ENCODE results near the gene MADCAM1. TPM values are rescaled to one million over a fixed set of nuclear protein-coding genes. Genes with fewer than 3 reads are reported as not detected.

The MADCAM1 gene
- total RNA-seq, 1 experiment from 2014 or later: not detected

DNA sequence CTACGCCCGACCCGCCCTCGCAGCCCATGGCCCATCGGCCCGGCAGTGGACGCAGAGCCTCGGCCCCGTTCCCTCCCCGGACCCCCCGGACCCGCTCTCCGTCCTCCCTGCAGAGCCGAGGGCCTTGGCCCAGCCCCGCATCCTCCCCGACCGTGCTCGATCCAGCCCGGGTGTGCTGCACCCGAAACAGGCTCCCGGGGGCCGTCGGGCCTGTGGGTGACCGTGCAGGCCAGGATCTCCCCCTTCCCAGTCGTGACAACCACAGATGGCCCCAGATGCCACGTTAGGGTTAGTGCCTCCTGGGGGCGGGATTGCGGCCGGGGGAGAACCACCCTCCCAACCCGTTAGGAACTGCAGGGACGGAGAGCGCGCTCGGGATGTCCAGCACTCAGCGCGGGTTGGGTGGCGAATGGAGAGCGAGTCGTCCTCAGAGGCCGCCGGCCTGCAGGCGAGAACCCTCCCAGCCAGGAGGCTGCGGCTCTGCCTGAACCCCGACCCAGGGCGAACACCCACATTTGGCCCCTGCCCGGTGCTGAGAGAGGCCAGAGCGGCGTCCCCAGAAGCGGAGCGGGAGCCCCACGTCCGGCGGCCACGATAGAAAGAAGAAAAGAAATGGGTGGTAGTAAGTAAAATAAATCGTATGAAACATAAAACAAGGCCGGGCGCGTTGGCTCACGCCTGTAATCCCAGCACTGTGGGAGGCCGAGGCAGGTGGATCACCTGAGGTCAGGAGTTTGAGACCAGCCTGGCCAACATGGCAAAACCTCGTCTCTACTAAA is 6.7 kb upstream of the MADCAM1 start:
- no peaks in the 10 kb centered on the region for H3K36me3 ChIP-seq (replicated peaks; ENCODE audit: control insufficient read depth, insufficient read depth, low read length)
- peak; percentile 86 for DNase-seq
- peak overlapping the region; percentile 87 for H3K4me3 ChIP-seq (ENCODE audit: insufficient read depth, low read depth, low read length)
- H3K27me3 ChIP-seq (ENCODE audit: control insufficient read depth, insufficient read depth, low read length): peaks cover 4% of the 10 kb centered on the region; the same call in 1 of the 2 replicates

DNA sequence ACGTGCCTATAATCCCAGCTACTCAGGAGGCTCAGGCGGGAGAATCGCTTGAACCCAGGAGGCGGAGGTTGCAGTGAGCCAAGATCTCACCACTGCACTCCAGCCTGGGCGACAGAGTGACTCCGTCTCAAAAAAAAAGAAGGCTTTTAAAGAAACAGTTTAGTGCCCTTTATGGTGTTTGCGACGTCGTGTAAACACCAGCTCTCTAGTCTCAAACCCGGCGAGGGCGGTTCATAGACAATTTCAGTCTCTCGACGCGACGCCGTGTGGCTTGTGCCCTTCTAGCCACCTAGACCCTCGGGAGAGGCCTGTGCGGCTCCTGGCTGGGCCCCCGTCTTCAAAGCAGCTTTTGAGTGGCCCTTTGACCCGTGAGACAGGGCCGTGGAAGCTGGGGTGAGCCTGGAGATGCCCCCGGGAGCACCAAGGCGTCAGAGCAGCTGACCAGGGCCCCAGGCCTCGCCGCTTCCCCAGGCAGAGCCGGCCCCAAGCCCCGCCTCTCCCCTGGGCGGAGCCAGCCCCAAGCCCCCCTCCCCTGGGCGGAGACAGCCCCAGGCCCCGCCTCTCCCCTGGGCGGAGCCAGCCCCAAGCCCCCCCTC is 5.0 kb upstream of the MADCAM1 start:
- peak; percentile 94 for DNase-seq
- Histone ChIP-seq H3K27me3 (ENCODE audit: control insufficient read depth, insufficient read depth, low read length) (peaks cover 5% of the 10 kb centered on the region; the same call in 1 of the 2 replicates), H3K4me3 (ENCODE audit: insufficient read depth, low read depth, low read length) (peak overlapping the region; percentile 8; the same call in 1 of the 2 replicates), H3K36me3 (replicated peaks; ENCODE audit: control insufficient read depth, insufficient read depth, low read length) (no peaks in the 10 kb centered on the region)

DNA sequence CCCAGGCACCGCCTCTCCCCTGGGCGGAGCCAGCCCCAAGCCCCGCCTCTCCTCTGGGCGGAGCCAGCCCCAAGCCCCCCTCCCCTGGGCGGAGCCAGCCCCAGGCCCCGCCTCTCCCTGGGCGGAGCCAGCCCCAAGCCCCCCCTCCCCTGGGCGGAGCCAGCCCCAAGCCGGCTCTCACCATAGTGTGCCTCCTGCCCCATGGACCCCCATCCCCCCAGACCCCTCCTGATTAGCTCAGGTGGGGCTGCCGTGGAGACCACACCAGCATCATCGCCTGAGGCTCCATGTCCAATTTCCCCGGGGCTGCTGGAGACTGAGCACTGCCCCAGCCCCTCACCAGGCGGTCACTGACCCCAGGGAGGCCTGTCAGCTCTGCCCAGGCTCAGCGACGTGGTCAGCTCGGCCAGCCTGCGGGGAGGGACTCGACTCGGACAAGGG is 4.2 kb upstream of the MADCAM1 start:
- H3K4me3 ChIP-seq (ENCODE audit: insufficient read depth, low read depth, low read length): no peak overlapping the region
- peaks cover 7% of the 10 kb centered on the region; the same call in 1 of the 2 replicates for H3K27me3 ChIP-seq (ENCODE audit: control insufficient read depth, insufficient read depth, low read length)
- no peaks in the 10 kb centered on the region for H3K36me3 ChIP-seq (replicated peaks; ENCODE audit: control insufficient read depth, insufficient read depth, low read length)
- peak; percentile 93 for DNase-seq

DNA sequence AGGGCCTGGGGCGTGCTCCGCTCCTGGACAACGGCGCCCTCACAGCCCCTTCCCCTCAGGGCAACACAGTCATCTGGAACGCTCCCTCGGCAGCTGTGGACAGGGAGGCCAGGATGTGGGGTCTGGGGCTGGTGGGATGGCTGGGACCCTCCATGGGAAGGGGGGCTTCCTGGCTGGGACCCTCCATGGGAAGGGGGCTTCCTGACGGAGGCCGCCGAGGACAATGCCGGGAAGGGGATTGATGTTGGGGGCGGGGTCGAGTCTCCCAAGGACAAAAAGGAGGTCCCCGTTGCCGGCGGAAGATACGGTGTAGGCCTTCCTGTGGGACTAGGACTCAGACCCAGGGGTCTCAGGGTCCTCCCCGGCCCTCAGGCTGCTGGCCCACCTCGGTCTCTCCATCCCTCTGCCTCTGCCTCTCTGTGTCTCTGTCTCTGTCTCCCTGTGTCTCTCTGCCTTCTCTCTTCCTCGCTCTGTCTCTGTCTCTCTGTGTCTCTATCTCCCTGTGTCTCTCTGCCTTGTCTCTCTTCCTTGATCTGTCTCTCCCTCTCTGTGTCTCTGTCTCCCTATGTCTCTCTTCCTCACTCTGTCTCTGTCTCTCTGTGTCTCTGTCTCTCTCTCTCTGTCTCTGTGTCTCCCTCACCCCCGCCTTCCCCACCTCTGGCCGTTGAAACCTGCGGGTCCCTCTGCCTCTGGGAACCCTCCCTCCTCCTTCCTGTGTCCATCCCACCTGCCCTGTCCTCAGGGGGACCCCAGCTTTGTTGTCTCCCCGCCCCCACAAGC is 2.7 kb upstream of the MADCAM1 start:
- no peak overlapping the region for H3K4me3 ChIP-seq (ENCODE audit: insufficient read depth, low read depth, low read length)
- peaks cover 19% of the 10 kb centered on the region for H3K27me3 ChIP-seq (ENCODE audit: control insufficient read depth, insufficient read depth, low read length)
- DNase-seq: peak; percentile 70
- H3K36me3 ChIP-seq (replicated peaks; ENCODE audit: control insufficient read depth, insufficient read depth, low read length): no peaks in the 10 kb centered on the region

DNA sequence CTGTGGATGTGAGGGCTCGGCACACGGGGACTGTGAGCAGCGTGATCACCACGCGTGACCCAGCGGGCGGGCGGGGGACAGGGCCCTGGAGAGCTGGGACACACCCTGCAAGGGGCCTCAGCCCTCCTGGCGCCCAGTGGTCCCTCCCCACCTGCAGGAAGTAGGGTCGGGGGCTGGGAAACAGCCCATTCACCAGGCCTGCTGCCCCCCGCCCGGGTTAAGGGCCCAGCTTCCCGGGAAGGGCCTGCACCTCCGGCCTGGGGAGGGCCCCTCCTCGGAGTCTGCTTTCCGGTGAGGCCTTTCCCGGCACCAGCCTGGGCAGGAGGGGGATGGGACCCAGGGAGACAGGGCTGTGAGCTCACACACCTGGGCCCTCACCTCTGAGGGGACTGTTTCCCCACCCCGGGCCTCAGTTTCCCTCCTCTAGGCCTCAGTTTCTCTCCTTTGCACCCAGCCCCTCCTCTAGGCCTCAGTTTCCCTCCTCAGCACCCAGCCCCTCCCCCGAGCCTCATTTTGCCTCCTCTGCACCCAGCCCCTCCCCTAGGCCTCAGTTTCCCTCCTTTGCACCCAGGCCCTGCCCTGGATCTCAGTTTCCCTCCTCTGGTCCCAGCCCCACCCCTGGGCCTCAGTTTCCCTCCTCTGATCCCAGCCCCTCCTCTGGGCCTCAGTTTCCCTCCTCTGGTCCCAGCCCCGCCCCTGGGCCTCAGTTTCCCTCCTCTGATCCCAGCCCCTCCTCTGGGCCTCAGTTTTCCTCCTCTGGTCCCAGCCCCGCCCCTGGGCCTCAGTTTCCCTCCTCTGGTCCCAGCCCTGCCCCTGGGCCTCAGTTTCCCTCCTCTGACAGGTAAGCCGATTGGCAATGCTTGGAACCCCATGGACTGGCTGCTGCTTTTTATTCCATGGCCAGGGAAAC is 1.9 kb upstream of the MADCAM1 start:
- Histone ChIP-seq H3K36me3 (replicated peaks; ENCODE audit: control insufficient read depth, insufficient read depth, low read length) (no peaks in the 10 kb centered on the region), H3K4me3 (ENCODE audit: insufficient read depth, low read depth, low read length) (no peak overlapping the region), H3K27me3 (ENCODE audit: control insufficient read depth, insufficient read depth, low read length) (peaks cover 27% of the 10 kb centered on the region)
- peak; percentile 75 for DNase-seq

DNA sequence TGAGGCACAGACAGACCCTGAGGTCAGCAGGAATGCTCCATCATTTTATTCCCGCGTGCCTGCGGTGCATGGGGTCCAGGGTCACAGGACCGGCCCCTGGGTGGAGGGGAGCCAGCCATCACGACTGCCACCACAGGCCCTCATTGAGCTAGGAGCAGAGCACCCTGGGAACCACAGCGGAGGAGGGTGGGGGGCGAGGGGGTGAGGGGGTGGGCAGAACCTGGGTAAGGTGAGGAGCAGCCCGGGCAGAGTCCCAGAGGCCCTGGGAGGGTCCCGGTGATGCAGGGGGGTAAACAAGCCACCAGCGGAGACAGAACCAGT is 1.2 kb upstream of the MADCAM1 start:
- no peak for DNase-seq
- Histone ChIP-seq H3K27me3 (ENCODE audit: control insufficient read depth, insufficient read depth, low read length) (peaks cover 31% of the 10 kb centered on the region), H3K4me3 (ENCODE audit: insufficient read depth, low read depth, low read length) (no peak overlapping the region), H3K36me3 (replicated peaks; ENCODE audit: control insufficient read depth, insufficient read depth, low read length) (no peaks in the 10 kb centered on the region)

DNA sequence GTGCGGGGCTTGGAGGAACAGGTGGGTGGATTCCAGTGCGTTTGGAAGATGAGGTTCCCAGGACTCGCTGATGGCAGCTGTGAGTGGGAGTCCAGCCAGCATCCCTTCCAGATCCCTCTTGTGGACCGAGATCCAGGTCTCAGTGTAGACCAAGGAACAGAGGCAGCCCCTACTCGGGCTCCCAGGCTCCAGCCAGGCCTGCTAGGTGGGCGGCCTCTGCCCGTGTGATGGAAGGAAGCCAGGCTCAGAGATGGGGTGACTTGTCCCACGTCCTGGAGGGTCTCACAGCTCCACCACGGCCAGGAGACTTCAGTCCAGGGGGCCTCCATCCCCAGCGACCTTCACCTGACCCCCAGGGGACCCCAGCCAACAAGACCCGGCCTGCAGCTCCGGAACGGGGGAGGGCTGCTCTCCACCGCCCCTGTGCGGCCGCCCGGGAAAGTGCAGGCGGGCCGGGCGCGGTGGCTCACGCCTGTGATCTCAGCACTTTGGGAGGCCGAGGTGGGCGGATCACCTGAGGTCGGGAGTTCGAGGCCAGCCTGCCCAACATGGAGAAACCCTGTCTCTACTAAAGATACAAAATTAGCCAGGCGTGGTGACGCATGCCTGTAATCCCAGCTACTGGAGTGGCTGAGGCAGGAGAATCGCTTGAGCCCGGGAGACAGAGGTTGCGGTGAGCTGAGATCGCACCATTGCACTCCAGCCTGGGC is 729 bp upstream of the MADCAM1 start:
- peak overlapping the region; percentile 44 for H3K4me3 ChIP-seq (ENCODE audit: insufficient read depth, low read depth, low read length)
- DNase-seq: peak; percentile 95
- peaks cover 32% of the 10 kb centered on the region for H3K27me3 ChIP-seq (ENCODE audit: control insufficient read depth, insufficient read depth, low read length)
- H3K36me3 ChIP-seq (replicated peaks; ENCODE audit: control insufficient read depth, insufficient read depth, low read length): no peaks in the 10 kb centered on the region

DNA sequence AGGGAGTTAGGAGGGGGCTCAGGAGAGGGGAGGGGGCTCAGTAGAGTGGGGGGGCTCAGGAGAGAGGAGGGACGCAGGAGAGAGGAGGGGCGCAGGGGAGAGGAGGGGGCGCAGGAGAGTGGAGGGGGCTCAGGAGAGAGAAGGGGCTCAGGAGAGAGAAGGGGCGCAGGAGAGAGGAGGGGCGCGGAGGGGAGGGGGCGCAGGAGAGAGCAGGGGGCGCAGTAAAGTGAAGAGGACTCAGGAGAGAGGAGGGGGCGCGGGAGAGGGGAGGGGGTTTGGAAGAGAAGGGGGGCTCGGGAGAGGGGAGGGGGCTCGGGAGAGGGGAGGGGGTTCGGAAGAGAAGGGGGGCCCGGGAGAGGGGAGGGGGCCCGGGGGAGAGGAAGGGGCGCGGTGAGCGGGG is 700 bp downstream of the MADCAM1 start:
- Histone ChIP-seq H3K27me3 (ENCODE audit: control insufficient read depth, insufficient read depth, low read length) (peaks cover 32% of the 10 kb centered on the region), H3K4me3 (ENCODE audit: insufficient read depth, low read depth, low read length) (peak overlapping the region; percentile 53; the same call in 1 of the 2 replicates), H3K36me3 (replicated peaks; ENCODE audit: control insufficient read depth, insufficient read depth, low read length) (no peaks in the 10 kb centered on the region)
- no peak for DNase-seq

DNA sequence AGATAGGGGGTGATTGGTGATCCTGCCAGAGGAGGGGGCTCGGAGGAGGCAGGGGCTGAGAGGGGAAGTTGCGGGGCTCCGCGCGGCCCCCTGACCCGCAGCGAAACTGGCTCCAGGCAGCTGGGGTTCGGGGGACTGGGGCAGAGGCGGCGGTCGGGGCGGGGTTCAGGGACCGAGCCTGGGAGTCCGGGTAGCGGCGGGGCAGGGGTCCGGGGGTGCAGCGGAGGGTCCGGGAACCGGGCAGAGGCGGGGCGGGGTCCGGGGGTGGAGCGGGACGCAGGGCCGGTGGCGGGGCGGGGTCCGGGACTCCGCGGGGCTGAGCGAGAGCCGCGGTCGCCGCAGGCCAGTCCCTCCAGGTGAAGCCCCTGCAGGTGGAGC is 1.2 kb downstream of the MADCAM1 start:
- DNase-seq: peak; percentile 89
- Histone ChIP-seq H3K27me3 (ENCODE audit: control insufficient read depth, insufficient read depth, low read length) (peaks cover 32% of the 10 kb centered on the region), H3K4me3 (ENCODE audit: insufficient read depth, low read depth, low read length) (peak overlapping the region; percentile 53), H3K36me3 (replicated peaks; ENCODE audit: control insufficient read depth, insufficient read depth, low read length) (no peaks in the 10 kb centered on the region)

DNA sequence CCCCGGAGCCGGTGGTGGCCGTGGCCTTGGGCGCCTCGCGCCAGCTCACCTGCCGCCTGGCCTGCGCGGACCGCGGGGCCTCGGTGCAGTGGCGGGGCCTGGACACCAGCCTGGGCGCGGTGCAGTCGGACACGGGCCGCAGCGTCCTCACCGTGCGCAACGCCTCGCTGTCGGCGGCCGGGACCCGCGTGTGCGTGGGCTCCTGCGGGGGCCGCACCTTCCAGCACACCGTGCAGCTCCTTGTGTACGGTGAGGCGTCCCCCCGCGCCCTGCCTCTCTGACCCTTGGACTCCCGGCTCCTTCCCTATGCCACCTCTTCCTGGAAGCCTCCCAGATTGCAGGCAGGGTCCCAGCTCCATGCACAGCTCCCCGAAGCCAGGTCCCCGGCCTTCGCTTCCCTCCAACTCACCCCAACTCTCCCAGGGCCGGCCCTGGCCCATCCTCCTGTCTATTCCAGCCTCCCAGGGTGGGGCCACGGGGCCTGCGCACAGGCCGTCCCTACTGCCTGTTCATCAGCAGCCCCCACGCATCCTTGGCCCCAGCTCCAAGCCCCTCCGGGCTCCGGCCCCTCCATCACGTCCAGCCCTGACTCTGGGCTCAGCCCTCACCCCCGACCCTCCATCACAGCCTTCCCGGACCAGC is 1.7 kb downstream of the MADCAM1 start:
- Histone ChIP-seq H3K27me3 (ENCODE audit: control insufficient read depth, insufficient read depth, low read length) (peaks cover 32% of the 10 kb centered on the region), H3K4me3 (ENCODE audit: insufficient read depth, low read depth, low read length) (peak overlapping the region; percentile 53), H3K36me3 (replicated peaks; ENCODE audit: control insufficient read depth, insufficient read depth, low read length) (no peaks in the 10 kb centered on the region)
- DNase-seq: peak; percentile 82

DNA sequence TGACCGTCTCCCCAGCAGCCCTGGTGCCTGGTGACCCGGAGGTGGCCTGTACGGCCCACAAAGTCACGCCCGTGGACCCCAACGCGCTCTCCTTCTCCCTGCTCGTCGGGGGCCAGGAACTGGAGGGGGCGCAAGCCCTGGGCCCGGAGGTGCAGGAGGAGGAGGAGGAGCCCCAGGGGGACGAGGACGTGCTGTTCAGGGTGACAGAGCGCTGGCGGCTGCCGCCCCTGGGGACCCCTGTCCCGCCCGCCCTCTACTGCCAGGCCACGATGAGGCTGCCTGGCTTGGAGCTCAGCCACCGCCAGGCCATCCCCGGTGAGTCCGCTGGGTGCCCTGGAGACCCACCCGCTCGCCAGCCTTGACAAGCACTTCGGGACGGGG is 2.2 kb downstream of the MADCAM1 start:
- Histone ChIP-seq H3K27me3 (ENCODE audit: control insufficient read depth, insufficient read depth, low read length) (peaks cover 32% of the 10 kb centered on the region), H3K4me3 (ENCODE audit: insufficient read depth, low read depth, low read length) (peak overlapping the region; percentile 53; the same call in 1 of the 2 replicates), H3K36me3 (replicated peaks; ENCODE audit: control insufficient read depth, insufficient read depth, low read length) (no peaks in the 10 kb centered on the region)
- peak; percentile 86 for DNase-seq

DNA sequence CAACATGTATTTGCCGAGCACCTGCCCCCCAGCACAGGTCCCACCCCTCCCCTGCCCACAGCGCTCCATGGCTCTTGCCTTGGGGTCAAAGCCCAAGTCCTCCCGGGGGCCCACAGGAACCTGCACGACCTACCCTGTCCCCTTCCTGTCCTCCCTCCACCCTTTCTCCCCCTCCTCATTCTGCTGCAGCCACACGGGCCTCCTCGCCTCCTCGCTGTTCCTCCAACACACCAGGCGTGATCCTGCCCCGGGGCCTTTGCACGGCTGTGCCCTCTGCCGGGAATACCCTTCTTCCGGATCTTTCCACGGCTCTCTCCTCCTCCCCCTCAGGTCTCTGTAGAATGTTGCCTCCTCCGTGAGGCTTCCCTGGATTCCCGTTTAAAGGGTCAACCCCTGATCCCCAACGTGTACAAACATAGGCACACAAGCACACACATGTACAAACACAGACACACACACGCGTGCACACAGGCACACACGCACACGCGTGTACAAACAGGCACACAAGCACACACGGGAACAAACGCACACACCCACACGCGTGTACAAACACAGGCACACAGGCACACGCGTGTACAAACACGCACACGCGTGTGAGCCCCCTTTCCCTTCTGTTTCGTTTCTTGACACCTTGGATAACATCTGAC is 2.8 kb downstream of the MADCAM1 start:
- Histone ChIP-seq H3K27me3 (ENCODE audit: control insufficient read depth, insufficient read depth, low read length) (peaks cover 32% of the 10 kb centered on the region), H3K36me3 (replicated peaks; ENCODE audit: control insufficient read depth, insufficient read depth, low read length) (no peaks in the 10 kb centered on the region), H3K4me3 (ENCODE audit: insufficient read depth, low read depth, low read length) (no peak overlapping the region)
- DNase-seq: no peak

DNA sequence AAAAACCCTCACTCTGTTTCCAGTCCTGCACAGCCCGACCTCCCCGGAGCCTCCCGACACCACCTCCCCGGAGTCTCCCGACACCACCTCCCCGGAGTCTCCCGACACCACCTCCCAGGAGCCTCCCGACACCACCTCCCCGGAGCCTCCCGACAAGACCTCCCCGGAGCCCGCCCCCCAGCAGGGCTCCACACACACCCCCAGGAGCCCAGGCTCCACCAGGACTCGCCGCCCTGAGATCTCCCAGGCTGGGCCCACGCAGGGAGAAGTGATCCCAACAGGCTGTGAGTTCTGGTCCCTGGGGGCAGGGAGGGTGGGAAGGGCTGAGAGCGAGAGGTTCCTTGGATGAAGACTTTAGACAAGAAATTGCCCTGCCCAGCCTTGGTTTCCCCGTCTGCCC is 5.4 kb downstream of the MADCAM1 start:
- H3K4me3 ChIP-seq (ENCODE audit: insufficient read depth, low read depth, low read length): no peak overlapping the region
- H3K36me3 ChIP-seq (replicated peaks; ENCODE audit: control insufficient read depth, insufficient read depth, low read length): no peaks in the 10 kb centered on the region
- DNase-seq: peak; percentile 56
- H3K27me3 ChIP-seq (ENCODE audit: control insufficient read depth, insufficient read depth, low read length): peaks cover 27% of the 10 kb centered on the region

Data from H7 (cell line).